ENCODE measurements around the gene NBPF26. TPM values are rescaled to one million over a fixed set of nuclear protein-coding genes. Genes with fewer than 3 reads are reported as not detected.
"Not testable (repeated sequence)": the region's sequence is repeated elsewhere in the genome, so short reads cannot be mapped to it uniquely, and the experiment has no call there.

The NBPF26 gene
- 52.8 to 54.3 TPM (median 53.3 TPM) in 3 replicates for total RNA-seq

- not testable (repeated sequence) for H3K4me1 Mint-ChIP-seq; H3K27me3 Mint-ChIP-seq (ENCODE audit: low read depth); H3K9me3 Mint-ChIP-seq; H3K36me3 Mint-ChIP-seq
- peak; percentile 57 to 80 for DNase-seq (ENCODE audit: low spot score in 2 of 2, unreplicated experiment in 2 of 2)
- Mint-ChIP-seq H3K27ac (peak within 1 kb of the TSS; percentile 77), H3K4me3 (peak within 1 kb of the TSS; percentile 66)
These were observed at the start of gene NBPF26 for GRCh38 chr1:120723715-120724402. Gene NBPF26, plus strand, starts transcription at chr1:120723945.

DNA sequence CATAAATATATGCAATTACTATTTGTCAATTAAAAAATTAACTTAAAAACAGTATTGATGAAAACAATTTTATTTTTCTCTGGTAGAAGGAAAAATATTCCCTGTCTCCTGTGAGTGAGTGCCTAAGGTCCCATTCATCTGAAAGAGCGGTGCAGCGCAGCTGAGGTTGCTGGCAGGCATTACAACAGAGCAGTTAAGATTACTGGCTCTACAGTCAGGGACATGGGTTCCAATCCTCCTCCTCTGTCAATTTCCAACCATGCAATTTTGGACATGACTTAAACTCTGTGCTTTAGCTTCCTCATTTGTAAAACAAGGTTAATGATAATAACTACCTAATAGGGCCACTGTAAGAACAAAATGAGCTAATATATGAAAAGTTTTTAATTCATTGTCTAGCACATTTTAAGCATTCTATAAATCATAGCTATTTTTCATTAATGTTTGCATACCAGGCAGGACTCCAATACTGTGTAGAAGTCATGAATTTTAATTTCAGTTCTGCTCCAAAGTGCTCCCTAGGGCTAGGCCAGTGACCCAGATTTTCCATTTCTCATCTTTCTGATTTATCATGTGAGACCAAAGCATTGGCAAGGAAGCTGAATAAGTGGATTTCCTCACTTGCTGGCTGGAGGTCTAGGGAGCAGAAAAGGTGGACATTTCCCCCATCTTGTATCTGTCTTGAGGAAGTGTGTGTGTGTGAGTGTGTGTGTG, 43.5 kb upstream of the NBPF26 start:
- H3K4me1 Mint-ChIP-seq; H3K9me3 Mint-ChIP-seq; H3K27me3 Mint-ChIP-seq (ENCODE audit: low read depth); H3K27ac Mint-ChIP-seq; DNase-seq (ENCODE audit: low spot score in 2 of 2, unreplicated experiment in 2 of 2); H3K36me3 Mint-ChIP-seq; H3K4me3 Mint-ChIP-seq: not testable (repeated sequence)

DNA sequence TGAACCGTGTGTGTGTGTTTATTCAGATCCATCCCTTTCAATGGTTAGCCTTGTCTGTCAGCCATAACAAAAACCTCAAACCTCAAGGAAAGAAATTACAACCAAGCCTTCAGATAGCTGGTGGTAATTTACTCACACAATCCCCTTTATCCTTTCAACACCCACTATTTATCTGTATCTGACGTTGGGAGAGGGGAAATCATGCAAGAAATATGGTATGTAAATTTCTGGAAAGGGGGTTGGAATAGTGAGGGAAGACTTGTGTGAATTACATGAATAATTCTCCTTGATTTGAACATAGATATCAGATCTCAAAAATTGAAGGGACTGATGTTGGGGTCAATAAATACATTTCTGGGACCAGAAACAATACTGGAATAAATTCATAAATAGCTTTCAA, 42.8 kb upstream of the NBPF26 start:
- H3K27ac Mint-ChIP-seq; H3K9me3 Mint-ChIP-seq; H3K4me3 Mint-ChIP-seq; DNase-seq (ENCODE audit: low spot score in 2 of 2, unreplicated experiment in 2 of 2); H3K27me3 Mint-ChIP-seq (ENCODE audit: low read depth); H3K4me1 Mint-ChIP-seq; H3K36me3 Mint-ChIP-seq: not testable (repeated sequence)

- DNase-seq (ENCODE audit: low spot score in 2 of 2, unreplicated experiment in 2 of 2); H3K27me3 Mint-ChIP-seq (ENCODE audit: low read depth); H3K36me3 Mint-ChIP-seq; H3K27ac Mint-ChIP-seq; H3K4me1 Mint-ChIP-seq; H3K9me3 Mint-ChIP-seq; H3K4me3 Mint-ChIP-seq: not testable (repeated sequence)
These were observed 39.3 kb upstream of the NBPF26 start for GRCh38 chr1:120684397-120684796.

- H3K4me1 Mint-ChIP-seq; H3K9me3 Mint-ChIP-seq; H3K36me3 Mint-ChIP-seq; H3K27me3 Mint-ChIP-seq (ENCODE audit: low read depth); DNase-seq (ENCODE audit: low spot score in 2 of 2, unreplicated experiment in 2 of 2); H3K4me3 Mint-ChIP-seq; H3K27ac Mint-ChIP-seq: not testable (repeated sequence)
These were observed 38.1 kb upstream of the NBPF26 start for GRCh38 chr1:120685622-120686021.

DNA sequence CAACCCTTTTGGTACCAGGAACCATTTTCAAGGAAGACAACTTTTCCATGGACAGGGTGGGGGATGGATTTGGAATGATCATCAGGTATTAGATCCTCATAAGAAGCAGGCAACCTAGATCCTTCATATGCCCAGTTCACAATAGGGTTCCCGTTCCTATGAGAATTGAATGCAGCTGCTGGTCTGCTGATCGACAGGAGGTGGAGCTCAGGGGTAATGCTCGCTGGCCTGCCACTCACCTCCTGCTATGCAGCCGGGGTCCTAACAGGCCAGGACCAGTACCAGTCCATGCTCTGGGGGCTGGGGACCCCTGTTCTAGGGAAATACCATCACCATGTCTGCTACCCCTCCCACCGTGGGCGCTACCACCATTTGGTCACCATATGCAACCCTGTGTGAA, 36.5 kb upstream of the NBPF26 start:
- not testable (repeated sequence) for H3K36me3 Mint-ChIP-seq; H3K4me3 Mint-ChIP-seq; H3K4me1 Mint-ChIP-seq; H3K27ac Mint-ChIP-seq; H3K27me3 Mint-ChIP-seq (ENCODE audit: low read depth); DNase-seq (ENCODE audit: low spot score in 2 of 2, unreplicated experiment in 2 of 2); H3K9me3 Mint-ChIP-seq

DNA sequence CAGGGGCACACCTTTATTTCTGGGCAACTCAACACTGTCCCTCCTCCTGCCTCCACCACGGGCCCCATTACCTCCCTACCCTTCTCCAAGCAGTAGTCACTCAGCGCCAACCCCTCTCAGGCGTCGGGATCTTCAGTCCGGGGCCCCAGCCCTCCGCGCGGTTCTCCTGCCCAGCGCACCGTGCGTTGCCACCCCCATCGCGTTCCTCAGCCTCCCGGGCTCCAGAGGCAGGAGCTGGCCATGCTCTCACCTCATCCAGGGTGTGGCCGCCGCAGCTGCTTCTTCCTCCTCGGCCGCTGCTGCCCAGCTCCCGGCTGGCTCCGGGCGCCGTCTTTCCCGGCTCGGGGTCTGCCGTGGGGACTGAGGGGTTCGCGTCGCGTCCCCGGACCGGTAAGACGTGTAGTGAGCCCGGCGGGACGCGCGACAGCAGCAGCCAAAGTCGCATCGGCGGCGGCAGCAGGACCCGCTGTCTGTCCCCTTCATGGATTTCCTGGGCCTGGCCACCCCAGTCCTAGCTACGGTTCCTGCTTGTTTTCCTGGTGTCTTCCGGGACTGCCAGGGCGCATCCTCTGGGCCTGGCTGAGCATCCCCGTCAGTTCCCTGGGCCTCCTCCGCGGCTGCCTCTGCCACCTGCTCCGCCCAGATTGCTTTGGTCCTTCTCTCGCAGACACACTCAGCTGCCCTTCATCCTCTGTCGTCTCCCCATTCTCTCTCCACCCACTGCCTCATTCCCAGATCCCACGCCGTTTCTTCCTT, 22.8 kb upstream of the NBPF26 start:
- not testable (repeated sequence) for H3K36me3 Mint-ChIP-seq; H3K27me3 Mint-ChIP-seq (ENCODE audit: low read depth); H3K9me3 Mint-ChIP-seq; H3K4me1 Mint-ChIP-seq; H3K4me3 Mint-ChIP-seq; H3K27ac Mint-ChIP-seq
- peak in 1 of 2 experiments; percentile 36 for DNase-seq (ENCODE audit: low spot score in 2 of 2, unreplicated experiment in 2 of 2)

DNA sequence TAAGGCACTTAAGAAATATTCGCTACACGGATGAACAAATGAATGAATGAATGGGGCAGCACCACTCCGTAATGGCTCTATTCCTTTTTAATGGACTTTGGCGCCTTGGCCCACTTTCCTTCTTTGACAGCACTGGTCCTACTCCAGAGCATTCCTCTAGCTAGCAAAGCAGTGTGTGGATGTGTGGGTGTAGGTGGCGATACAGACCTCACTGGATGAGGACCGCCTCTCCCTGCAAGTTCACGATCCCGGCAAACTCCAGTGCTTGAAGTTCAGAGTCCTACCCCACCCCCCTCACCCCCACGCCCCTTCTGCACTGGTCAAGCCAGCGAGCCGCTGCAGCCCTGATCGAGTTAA, 409 bp upstream of the NBPF26 start:
- H3K27me3 Mint-ChIP-seq (ENCODE audit: low read depth); H3K9me3 Mint-ChIP-seq; H3K27ac Mint-ChIP-seq; H3K36me3 Mint-ChIP-seq; H3K4me1 Mint-ChIP-seq: not testable (repeated sequence)
- peak in 1 of 2 experiments; percentile 10 for DNase-seq (ENCODE audit: low spot score in 2 of 2, unreplicated experiment in 2 of 2)
- peak overlapping the region; percentile 66 for H3K4me3 Mint-ChIP-seq

GRCh38 chr1:120724507-120724906, 762 bp downstream of the NBPF26 start:
- not testable (repeated sequence) for H3K9me3 Mint-ChIP-seq; H3K4me1 Mint-ChIP-seq; H3K36me3 Mint-ChIP-seq; H3K27me3 Mint-ChIP-seq (ENCODE audit: low read depth)
- H3K4me3 Mint-ChIP-seq = peak overlapping the region; percentile 66
- peak in 1 of 2 experiments; percentile 38 for DNase-seq (ENCODE audit: low spot score in 2 of 2, unreplicated experiment in 2 of 2)
- peak overlapping the region; percentile 77 for H3K27ac Mint-ChIP-seq

- DNase-seq (ENCODE audit: low spot score in 2 of 2, unreplicated experiment in 2 of 2); H3K9me3 Mint-ChIP-seq; H3K36me3 Mint-ChIP-seq; H3K27ac Mint-ChIP-seq; H3K4me1 Mint-ChIP-seq; H3K27me3 Mint-ChIP-seq (ENCODE audit: low read depth); H3K4me3 Mint-ChIP-seq: not testable (repeated sequence)
These were observed 5.1 kb downstream of the NBPF26 start for GRCh38 chr1:120728811-120729210.

DNA sequence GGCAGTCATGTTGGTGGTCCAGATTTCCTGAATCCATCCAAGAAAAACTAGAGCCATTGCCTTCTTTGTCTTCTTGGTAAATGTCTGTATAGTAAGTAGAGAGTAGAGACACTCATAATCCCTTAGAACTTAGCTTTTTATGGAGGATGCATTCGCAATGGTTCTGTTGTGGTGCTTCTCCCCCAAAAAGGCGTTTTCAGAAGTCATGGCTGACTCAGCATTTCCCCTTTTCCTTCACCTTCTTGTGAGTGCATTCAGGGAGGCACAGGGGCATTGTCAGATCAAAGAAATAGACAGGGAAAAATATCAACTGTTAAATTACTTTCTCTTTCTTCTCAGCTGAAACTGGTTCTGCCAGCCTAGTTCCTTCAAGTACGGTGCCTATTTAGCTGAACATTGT, 45.3 kb downstream of the NBPF26 start:
- not testable (repeated sequence) for H3K4me3 Mint-ChIP-seq; DNase-seq (ENCODE audit: low spot score in 2 of 2, unreplicated experiment in 2 of 2); H3K4me1 Mint-ChIP-seq; H3K9me3 Mint-ChIP-seq; H3K27me3 Mint-ChIP-seq (ENCODE audit: low read depth); H3K36me3 Mint-ChIP-seq; H3K27ac Mint-ChIP-seq

DNA sequence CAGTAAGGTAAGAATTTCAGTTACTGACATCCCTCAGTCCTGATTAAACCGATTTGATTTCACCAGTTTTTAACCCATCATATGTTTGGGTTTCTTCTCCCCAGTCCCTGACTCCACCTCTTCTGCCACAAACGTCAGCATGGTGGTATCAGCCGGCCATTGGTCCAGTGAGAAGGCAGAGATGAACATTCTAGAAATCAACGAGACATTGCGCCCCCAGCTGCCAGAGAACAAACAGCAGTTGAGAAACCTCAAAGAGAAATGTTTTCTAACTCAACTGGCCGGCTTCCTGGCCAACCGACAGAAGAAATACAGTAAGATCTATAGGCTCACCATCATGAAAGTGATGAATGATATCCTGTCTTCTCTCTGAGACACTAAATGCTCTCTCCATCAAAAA, 81.7 kb downstream of the NBPF26 start:
- not testable (repeated sequence) for H3K4me3 Mint-ChIP-seq; H3K27ac Mint-ChIP-seq; H3K36me3 Mint-ChIP-seq; H3K9me3 Mint-ChIP-seq; H3K27me3 Mint-ChIP-seq (ENCODE audit: low read depth); H3K4me1 Mint-ChIP-seq; DNase-seq (ENCODE audit: low spot score in 2 of 2, unreplicated experiment in 2 of 2)
